H1 (cell line): ENCODE measurements around the gene ACSL4. TPM values are rescaled to one million over a fixed set of nuclear protein-coding genes. Genes with fewer than 3 reads are reported as not detected.

Experiments
- EGR1 ChIP-seq: IDR thresholded peaks from 2 replicates; pipeline ENCODE4 v1.6.1; 2011; ENCODE audit warnings: low read depth, low read length, borderline replicate concordance
- RFX5 ChIP-seq: IDR thresholded peaks from 2 replicates; pipeline ENCODE4 v1.6.1; 2011; ENCODE audit warnings: low read depth, low read length, improper control_type of control experiment, borderline replicate concordance
- SRF ChIP-seq: IDR thresholded peaks from 2 replicates; pipeline ENCODE4 v1.6.1; 2011; ENCODE audit warnings: mild to moderate bottlenecking, low read depth, low read length, moderate library complexity
- polyA plus RNA-seq, 7 experiments: library from polyadenylated mRNA; depleted of rRNA in 3 of 7; stranded (reverse) in 5 of 7; unstranded in 2 of 7; fragments of >200 nt in 5 of 7; fragments of 200-250 nt in 2 of 7; gene quantifications; 1 replicate in 5 of 7; 2 replicates in 1 of 7; 4 replicates in 1 of 7; pipeline versions ENCODE4 v1.2.1 to v1.2.3, GENCODE V29; 2011 to 2013; ENCODE audit warnings: missing spikeins in 2 of 7, mixed read lengths in 2 of 7
- total RNA-seq: library from RNA; stranded (reverse); fragmentation: NEBNext Ultra II Directional; extraction: Animal tissue kit (Norgen Biotek cat#: 25700); gene quantifications from 2 replicates; pipeline ENCODE4 v1.2.1, GENCODE V29; 2021
- TF ChIP-seq, protein P1 (sequence below): fragments of 300-600 bp; sonication (generic); IDR thresholded peaks from 2 replicates; pipeline ENCODE4 v1.7.1; 2012; ENCODE audit warnings: low read length, moderate library complexity, mild to moderate bottlenecking, inconsistent platforms; ENCODE audit not compliant: insufficient replicate concordance

ACSL4 gene
- total and polyA plus RNA-seq, 2 of the 8 experiments (the other 6 are each of a cell fraction or from before 2014, with no cell fraction given): 11.3 to 47.0 TPM

- TF ChIP-seq RFX5 (no peak), EGR1 (no peak), SRF (no peak)
- TF ChIP-seq, protein P1, sequence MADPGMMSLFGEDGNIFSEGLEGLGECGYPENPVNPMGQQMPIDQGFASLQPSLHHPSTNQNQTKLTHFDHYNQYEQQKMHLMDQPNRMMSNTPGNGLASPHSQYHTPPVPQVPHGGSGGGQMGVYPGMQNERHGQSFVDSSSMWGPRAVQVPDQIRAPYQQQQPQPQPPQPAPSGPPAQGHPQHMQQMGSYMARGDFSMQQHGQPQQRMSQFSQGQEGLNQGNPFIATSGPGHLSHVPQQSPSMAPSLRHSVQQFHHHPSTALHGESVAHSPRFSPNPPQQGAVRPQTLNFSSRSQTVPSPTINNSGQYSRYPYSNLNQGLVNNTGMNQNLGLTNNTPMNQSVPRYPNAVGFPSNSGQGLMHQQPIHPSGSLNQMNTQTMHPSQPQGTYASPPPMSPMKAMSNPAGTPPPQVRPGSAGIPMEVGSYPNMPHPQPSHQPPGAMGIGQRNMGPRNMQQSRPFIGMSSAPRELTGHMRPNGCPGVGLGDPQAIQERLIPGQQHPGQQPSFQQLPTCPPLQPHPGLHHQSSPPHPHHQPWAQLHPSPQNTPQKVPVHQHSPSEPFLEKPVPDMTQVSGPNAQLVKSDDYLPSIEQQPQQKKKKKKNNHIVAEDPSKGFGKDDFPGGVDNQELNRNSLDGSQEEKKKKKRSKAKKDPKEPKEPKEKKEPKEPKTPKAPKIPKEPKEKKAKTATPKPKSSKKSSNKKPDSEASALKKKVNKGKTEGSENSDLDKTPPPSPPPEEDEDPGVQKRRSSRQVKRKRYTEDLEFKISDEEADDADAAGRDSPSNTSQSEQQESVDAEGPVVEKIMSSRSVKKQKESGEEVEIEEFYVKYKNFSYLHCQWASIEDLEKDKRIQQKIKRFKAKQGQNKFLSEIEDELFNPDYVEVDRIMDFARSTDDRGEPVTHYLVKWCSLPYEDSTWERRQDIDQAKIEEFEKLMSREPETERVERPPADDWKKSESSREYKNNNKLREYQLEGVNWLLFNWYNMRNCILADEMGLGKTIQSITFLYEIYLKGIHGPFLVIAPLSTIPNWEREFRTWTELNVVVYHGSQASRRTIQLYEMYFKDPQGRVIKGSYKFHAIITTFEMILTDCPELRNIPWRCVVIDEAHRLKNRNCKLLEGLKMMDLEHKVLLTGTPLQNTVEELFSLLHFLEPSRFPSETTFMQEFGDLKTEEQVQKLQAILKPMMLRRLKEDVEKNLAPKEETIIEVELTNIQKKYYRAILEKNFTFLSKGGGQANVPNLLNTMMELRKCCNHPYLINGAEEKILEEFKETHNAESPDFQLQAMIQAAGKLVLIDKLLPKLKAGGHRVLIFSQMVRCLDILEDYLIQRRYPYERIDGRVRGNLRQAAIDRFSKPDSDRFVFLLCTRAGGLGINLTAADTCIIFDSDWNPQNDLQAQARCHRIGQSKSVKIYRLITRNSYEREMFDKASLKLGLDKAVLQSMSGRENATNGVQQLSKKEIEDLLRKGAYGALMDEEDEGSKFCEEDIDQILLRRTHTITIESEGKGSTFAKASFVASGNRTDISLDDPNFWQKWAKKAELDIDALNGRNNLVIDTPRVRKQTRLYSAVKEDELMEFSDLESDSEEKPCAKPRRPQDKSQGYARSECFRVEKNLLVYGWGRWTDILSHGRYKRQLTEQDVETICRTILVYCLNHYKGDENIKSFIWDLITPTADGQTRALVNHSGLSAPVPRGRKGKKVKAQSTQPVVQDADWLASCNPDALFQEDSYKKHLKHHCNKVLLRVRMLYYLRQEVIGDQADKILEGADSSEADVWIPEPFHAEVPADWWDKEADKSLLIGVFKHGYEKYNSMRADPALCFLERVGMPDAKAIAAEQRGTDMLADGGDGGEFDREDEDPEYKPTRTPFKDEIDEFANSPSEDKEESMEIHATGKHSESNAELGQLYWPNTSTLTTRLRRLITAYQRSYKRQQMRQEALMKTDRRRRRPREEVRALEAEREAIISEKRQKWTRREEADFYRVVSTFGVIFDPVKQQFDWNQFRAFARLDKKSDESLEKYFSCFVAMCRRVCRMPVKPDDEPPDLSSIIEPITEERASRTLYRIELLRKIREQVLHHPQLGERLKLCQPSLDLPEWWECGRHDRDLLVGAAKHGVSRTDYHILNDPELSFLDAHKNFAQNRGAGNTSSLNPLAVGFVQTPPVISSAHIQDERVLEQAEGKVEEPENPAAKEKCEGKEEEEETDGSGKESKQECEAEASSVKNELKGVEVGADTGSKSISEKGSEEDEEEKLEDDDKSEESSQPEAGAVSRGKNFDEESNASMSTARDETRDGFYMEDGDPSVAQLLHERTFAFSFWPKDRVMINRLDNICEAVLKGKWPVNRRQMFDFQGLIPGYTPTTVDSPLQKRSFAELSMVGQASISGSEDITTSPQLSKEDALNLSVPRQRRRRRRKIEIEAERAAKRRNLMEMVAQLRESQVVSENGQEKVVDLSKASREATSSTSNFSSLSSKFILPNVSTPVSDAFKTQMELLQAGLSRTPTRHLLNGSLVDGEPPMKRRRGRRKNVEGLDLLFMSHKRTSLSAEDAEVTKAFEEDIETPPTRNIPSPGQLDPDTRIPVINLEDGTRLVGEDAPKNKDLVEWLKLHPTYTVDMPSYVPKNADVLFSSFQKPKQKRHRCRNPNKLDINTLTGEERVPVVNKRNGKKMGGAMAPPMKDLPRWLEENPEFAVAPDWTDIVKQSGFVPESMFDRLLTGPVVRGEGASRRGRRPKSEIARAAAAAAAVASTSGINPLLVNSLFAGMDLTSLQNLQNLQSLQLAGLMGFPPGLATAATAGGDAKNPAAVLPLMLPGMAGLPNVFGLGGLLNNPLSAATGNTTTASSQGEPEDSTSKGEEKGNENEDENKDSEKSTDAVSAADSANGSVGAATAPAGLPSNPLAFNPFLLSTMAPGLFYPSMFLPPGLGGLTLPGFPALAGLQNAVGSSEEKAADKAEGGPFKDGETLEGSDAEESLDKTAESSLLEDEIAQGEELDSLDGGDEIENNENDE: no peak
These were observed 110.8 kb downstream of the ACSL4 start (continued) for GRCh38 chrX:109622270-109622669.
